OCI-LY1 (cell line): ENCODE results near the gene CA5A.
"Not testable (repeated sequence)": the region's sequence is repeated elsewhere in the genome, so short reads cannot be mapped to it uniquely, and the experiment has no call there.

Source experiments
- H2AFZ ChIP-seq: fragments of 200-600 bp; sonication (generic), shearing (Covaris generic); 2 replicates; pipeline ENCODE4 v1.6.0; 2014; ENCODE audit warnings: antibody characterized with exemption, mild to moderate bottlenecking, low read length
- H3F3A ChIP-seq: fragments of 200-600 bp; sonication (generic), shearing (Covaris generic); 2 replicates; pipeline ENCODE4 v1.6.0; 2014; ENCODE audit warnings: mild to moderate bottlenecking, antibody characterized with exemption, low read length, moderate library complexity; ENCODE audit not compliant: insufficient read depth
- H3K27ac ChIP-seq: fragments of 200-600 bp; sonication (generic); 2 replicates; pipeline ENCODE4 v1.5.1; 2014; ENCODE audit warnings: low read length, mixed run types, mild to moderate bottlenecking, low read depth; ENCODE audit not compliant: poor library complexity, severe bottlenecking
- H3K27me3 ChIP-seq: fragments of 200-600 bp; sonication (generic); 2 replicates; pipeline ENCODE4 v1.6.0; 2014; ENCODE audit warnings: antibody characterized with exemption, mild to moderate bottlenecking, low read length, moderate library complexity; ENCODE audit not compliant: insufficient read depth
- H3K36me3 ChIP-seq: fragments of 200-600 bp; sonication (generic); 2 replicates; pipeline ENCODE4 v1.6.1; 2014; ENCODE audit warnings: mild to moderate bottlenecking, antibody characterized with exemption, low read length, moderate library complexity, mixed read lengths; ENCODE audit not compliant: insufficient read depth
- H3K4me1 ChIP-seq: fragments of 200-600 bp; sonication (generic); 2 replicates; pipeline ENCODE4 v1.5.1; 2014; ENCODE audit warnings: mild to moderate bottlenecking, low read length, moderate library complexity; ENCODE audit not compliant: insufficient read depth, severe bottlenecking
- H3K4me2 ChIP-seq: fragments of 200-600 bp; sonication (generic), shearing (Covaris generic); 2 replicates; pipeline ENCODE4 v1.6.1; 2014; ENCODE audit warnings: low read length
- H3K4me3 ChIP-seq: fragments of 200-600 bp; sonication (generic); 2 replicates; pipeline ENCODE4 v1.5.1; 2014; ENCODE audit warnings: low read length, low read depth, mild to moderate bottlenecking, mixed read lengths; ENCODE audit not compliant: poor library complexity, severe bottlenecking
- H3K79me2 ChIP-seq: fragments of 200-600 bp; shearing (Covaris generic); 2 replicates; pipeline ENCODE4 v1.6.1; 2016; ENCODE audit warnings: mixed run types, low read length, mixed read lengths; ENCODE audit not compliant: insufficient read depth
- H3K9ac ChIP-seq: fragments of 200-600 bp; sonication (generic), shearing (Covaris generic); 2 replicates; pipeline ENCODE4 v1.6.1; 2014; ENCODE audit warnings: mild to moderate bottlenecking, low read length, mixed read lengths
- H3K9me2 ChIP-seq: fragments of 200-600 bp; sonication (generic), shearing (Covaris generic); 2 replicates; pipeline ENCODE4 v1.6.1; 2014; ENCODE audit warnings: low read depth, mild to moderate bottlenecking, low read length, mixed read lengths
- H3K9me3 ChIP-seq: fragments of 200-600 bp; shearing (Covaris generic); 2 replicates; pipeline ENCODE4 v1.6.1; 2014; ENCODE audit warnings: low read length, mixed read lengths
- H4K20me1 ChIP-seq: fragments of 200-600 bp; sonication (generic), shearing (Covaris generic); 2 replicates; pipeline ENCODE4 v1.6.0; 2016; ENCODE audit warnings: mild to moderate bottlenecking, low read length; ENCODE audit not compliant: insufficient read depth
- EZH2 ChIP-seq: fragments of 200-600 bp; sonication (generic), shearing (Covaris generic); IDR thresholded peaks from 2 replicates; pipeline ENCODE4 v1.8.0; 2017; ENCODE audit warnings: borderline replicate concordance, mixed run types, mild to moderate bottlenecking, antibody characterized with exemption, low read length, moderate library complexity, mixed read lengths
- TF ChIP-seq, protein P1 (sequence below): fragments of 200-600 bp; sonication (generic), shearing (Covaris generic); IDR thresholded peaks from 2 replicates; pipeline ENCODE4 v1.5.1; 2017; ENCODE audit warnings: mild to moderate bottlenecking, antibody characterized with exemption, low read length, moderate library complexity, mixed read lengths

CA5A gene

GRCh38 chr16:87864331-87864989 is 71.9 kb downstream of the CA5A start:
- Histone ChIP-seq H3K79me2 (peaks cover 82% of the 10 kb centered on the region), H3F3A (no peaks in the 10 kb centered on the region), H3K9ac (no peak overlapping the region; the same call in 1 of the 2 replicates), H3K4me1 (peaks cover 74% of the 10 kb centered on the region), H3K4me2 (peak overlapping the region; percentile 53), H3K9me3 (no peaks in the 10 kb centered on the region), H3K36me3 (peaks cover 68% of the 10 kb centered on the region), H4K20me1 (no peaks in the 10 kb centered on the region), H2AFZ (no peak overlapping the region), H3K27ac (no peak overlapping the region), H3K27me3 (no peaks in the 10 kb centered on the region), H3K4me3 (peak overlapping the region; percentile 26), H3K9me2 (no peaks in the 10 kb centered on the region)
- no peak for TF ChIP-seq EZH2
- TF ChIP-seq, protein P1, sequence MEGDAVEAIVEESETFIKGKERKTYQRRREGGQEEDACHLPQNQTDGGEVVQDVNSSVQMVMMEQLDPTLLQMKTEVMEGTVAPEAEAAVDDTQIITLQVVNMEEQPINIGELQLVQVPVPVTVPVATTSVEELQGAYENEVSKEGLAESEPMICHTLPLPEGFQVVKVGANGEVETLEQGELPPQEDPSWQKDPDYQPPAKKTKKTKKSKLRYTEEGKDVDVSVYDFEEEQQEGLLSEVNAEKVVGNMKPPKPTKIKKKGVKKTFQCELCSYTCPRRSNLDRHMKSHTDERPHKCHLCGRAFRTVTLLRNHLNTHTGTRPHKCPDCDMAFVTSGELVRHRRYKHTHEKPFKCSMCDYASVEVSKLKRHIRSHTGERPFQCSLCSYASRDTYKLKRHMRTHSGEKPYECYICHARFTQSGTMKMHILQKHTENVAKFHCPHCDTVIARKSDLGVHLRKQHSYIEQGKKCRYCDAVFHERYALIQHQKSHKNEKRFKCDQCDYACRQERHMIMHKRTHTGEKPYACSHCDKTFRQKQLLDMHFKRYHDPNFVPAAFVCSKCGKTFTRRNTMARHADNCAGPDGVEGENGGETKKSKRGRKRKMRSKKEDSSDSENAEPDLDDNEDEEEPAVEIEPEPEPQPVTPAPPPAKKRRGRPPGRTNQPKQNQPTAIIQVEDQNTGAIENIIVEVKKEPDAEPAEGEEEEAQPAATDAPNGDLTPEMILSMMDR: no peak

GRCh38 chr16:87863327-87863635 is 73.0 kb downstream of the CA5A start:
- H3K36me3 ChIP-seq: peaks cover 74% of the 10 kb centered on the region
- H4K20me1 ChIP-seq, H2AFZ ChIP-seq, H3K9me2 ChIP-seq, H3K9ac ChIP-seq, H3K9me3 ChIP-seq, H3F3A ChIP-seq, H3K27me3 ChIP-seq: not testable (repeated sequence)
- H3K4me1 ChIP-seq: peaks cover 85% of the 10 kb centered on the region
- H3K27ac ChIP-seq: peak overlapping the region; percentile 36
- H3K4me2 ChIP-seq: peak overlapping the region; percentile 58
- peaks cover 72% of the 10 kb centered on the region for H3K79me2 ChIP-seq
- H3K4me3 ChIP-seq: peak overlapping the region; percentile 45

DNA sequence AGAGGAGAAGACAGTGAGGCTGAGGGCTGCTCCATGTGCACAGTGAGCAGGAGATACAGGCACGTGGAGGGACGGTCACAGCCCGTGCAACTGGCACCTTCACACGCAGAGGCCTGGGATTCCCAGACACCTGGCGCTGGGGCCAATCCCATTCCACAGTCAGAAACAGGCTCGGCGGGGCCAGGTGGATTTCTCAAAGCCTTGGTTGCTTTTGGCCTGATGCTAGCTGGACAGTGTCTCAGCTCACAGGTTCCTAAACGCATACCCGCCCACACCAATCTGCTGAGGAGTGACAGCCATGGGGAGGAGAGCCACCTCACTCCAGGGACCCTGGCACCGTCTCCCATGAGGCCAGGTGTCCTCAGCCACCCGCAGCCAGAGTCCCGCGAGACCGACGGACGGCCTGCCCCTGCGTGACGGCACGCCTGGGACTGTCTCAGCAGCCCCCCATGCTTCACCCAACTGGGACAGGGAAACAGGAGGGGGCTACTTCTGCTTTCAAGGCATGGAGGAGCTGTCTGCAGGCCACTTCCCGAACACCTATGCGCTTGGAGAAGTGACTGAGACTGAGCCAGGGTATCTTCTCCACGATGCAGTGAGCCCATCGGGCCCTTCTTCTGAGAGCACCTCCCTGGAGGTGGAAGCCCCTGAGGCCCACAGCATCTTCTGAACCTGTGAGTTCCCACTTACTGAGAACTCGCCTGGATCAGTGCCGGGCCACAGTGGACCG is 73.6 kb downstream of the CA5A start:
- Histone ChIP-seq H3K4me3 (peak overlapping the region; percentile 45), H3K4me2 (peak overlapping the region; percentile 58), H3K4me1 (peaks cover 91% of the 10 kb centered on the region), H3K27ac (peak overlapping the region; percentile 33), H3K36me3 (peaks cover 76% of the 10 kb centered on the region), H3K79me2 (peaks cover 67% of the 10 kb centered on the region)
- H2AFZ ChIP-seq, H3F3A ChIP-seq, H3K27me3 ChIP-seq, H3K9me3 ChIP-seq, H4K20me1 ChIP-seq, H3K9ac ChIP-seq, H3K9me2 ChIP-seq: not testable (repeated sequence)

DNA sequence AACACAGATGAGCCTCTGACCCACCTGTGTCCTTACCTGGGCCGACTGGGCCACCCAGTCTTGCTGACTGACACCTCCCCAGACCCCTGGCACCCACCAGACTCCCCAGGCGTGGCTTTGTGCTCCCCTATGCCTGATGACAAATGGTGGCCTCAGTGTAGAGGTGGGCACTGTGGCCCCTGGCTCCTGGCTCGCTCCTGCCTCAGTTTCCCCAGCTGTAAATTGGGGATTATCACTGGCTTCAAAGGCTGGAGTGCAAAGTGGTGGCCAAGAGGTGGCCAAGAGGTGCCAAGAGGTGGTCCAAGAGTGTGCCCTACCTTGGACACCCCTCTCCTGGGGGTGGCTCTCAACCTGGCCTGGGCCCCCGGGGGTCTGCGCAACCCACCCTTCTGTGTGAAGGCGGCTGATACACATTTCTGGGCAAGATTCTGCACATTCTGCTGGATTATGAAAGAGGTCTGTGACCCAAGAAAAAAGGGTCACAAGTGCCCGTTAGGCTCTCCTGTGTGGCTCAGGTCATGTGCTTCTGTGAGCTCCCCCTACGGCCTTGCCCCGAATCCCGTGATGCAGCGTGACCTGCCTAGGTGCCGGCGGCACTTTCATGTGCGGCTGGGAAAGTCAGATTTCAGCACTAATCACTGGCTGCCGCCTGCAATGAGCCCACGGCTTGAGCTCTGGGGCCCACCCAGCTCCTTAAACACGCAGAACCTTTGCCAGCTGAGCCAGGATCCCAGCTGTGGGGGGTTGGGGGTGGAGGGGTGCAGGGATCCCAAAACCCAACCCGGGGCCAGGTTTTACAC is 74.8 kb downstream of the CA5A start:
- Histone ChIP-seq H3K36me3 (peaks cover 67% of the 10 kb centered on the region), H3K27ac (peak overlapping the region; percentile 69), H3K9ac (peak overlapping the region; percentile 30; the same call in 1 of the 2 replicates), H3K4me2 (peak overlapping the region; percentile 58), H3K4me3 (peak overlapping the region; percentile 28), H3K4me1 (peaks cover 96% of the 10 kb centered on the region), H3K79me2 (peaks cover 55% of the 10 kb centered on the region)
- H3F3A ChIP-seq, H3K9me3 ChIP-seq, H2AFZ ChIP-seq, H3K27me3 ChIP-seq, H3K9me2 ChIP-seq, H4K20me1 ChIP-seq: not testable (repeated sequence)
